TTC549 (cell line): ENCODE measurements around the gene IRF3.
A peak's percentile ranks its signal among the peaks of the same experiment; 100 is the strongest.

Experiments
- FAIRE-seq: peaks from 2 replicates; lab custom pipeline; 2012; peaks lifted over from hg19 to GRCh38; lab: Jason Lieb, UNC

The IRF3 gene

GRCh38 chr19:49687566-49688316 is 22.1 kb upstream of the IRF3 start:
- no peak for FAIRE-seq

DNA sequence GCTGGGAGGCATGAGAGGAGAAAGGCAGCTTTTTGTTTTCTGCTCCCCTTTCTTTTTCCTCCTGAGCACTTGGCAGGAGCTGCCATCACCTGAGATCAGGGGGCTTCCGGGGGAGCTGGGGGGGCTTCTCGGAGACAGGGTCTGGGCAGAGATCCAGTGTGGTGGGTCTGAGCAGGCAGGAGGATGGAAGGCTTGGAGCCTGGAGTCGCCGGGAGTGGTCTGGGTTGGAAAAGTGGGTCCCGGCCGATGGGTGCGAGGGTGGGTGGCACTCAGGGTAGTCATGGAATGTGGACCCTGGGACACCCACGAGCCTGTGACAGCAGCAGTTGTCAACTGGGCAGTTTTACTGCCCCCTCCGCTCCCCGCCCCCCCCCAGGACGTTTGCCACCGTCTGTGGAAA is 21.5 kb upstream of the IRF3 start:
- FAIRE-seq = no peak

- FAIRE-seq = no peak
These were observed 20.9 kb upstream of the IRF3 start for GRCh38 chr19:49686503-49687088.

GRCh38 chr19:49685845-49686332 is 20.2 kb upstream of the IRF3 start:
- no peak for FAIRE-seq

GRCh38 chr19:49684983-49685553 is 19.4 kb upstream of the IRF3 start:
- FAIRE-seq = no peak

DNA sequence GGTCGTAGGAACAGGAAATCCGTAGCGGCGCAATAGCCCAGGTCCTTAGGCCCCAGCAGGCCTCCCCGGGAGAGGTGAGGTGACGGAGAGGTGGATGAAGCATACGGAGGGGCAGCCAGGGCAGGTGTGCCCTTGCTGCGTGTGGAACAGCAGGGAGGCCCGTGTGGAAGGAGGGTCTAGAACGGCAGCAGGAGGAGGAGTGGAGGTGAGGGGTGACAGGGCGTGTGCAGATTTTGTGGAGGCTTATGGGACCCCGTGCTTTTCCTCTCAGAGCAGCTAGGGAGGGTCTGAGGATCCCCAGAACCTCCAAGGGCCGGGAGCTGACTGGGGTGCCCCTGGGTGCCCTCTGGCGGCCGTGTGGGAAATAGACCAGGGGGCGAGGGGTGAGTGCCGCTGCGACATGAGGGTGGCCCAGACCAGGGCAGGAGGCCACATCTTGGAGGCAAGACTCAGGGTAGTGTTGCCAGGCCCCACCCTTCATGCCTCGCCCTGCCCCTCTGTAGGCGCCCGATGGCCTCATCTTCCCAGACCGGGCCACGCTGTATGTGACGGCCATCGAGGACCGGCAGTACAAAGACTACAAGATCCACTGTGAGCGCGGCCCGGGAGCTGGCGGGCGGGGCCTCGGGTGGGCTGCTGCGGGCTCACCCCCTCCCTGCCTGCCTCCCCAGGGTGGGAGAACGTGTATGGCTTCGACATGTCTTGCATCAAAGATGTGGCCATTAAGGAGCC is 18.8 kb upstream of the IRF3 start:
- FAIRE-seq = no peak

DNA sequence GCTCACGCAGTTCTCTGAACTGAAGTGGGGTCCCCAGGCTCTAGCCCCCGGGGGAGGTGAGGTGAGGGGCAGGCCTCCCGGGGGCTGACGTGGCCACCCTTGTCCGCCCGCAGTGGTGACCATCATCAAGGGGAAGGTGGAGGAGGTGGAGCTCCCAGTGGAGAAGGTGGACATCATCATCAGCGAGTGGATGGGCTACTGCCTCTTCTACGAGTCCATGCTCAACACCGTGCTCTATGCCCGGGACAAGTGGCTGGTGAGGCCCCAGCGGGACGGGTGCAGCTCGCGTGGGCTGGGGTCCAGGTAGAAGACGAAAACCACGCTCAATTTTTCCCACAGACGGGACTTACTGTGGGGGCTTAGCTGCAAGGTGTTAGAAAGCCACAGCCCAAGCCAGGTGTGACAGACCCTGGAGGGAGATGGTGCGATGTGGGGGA is 18.2 kb upstream of the IRF3 start:
- FAIRE-seq = no peak

DNA sequence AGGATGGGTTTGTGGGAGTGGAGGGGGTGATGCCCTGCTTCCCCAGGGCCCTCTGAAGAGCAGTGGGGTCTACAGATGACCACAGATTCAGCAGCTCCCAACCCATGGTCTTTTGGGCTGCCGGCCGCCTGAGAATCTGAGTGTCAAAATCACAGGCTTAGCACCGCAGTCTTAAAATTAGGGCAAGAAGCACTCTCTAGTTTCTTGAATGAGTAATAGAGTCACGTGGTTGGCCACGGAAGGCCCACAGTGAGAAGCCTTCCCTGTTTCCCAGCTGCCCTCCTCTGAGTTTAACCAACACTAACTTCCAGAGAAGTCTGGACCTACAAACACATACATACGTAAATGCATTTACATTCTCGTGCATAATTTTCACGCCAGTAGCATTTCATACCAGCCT is 16.6 kb upstream of the IRF3 start:
- FAIRE-seq = no peak

GRCh38 chr19:49681830-49682229 is 16.2 kb upstream of the IRF3 start:
- FAIRE-seq = no peak

DNA sequence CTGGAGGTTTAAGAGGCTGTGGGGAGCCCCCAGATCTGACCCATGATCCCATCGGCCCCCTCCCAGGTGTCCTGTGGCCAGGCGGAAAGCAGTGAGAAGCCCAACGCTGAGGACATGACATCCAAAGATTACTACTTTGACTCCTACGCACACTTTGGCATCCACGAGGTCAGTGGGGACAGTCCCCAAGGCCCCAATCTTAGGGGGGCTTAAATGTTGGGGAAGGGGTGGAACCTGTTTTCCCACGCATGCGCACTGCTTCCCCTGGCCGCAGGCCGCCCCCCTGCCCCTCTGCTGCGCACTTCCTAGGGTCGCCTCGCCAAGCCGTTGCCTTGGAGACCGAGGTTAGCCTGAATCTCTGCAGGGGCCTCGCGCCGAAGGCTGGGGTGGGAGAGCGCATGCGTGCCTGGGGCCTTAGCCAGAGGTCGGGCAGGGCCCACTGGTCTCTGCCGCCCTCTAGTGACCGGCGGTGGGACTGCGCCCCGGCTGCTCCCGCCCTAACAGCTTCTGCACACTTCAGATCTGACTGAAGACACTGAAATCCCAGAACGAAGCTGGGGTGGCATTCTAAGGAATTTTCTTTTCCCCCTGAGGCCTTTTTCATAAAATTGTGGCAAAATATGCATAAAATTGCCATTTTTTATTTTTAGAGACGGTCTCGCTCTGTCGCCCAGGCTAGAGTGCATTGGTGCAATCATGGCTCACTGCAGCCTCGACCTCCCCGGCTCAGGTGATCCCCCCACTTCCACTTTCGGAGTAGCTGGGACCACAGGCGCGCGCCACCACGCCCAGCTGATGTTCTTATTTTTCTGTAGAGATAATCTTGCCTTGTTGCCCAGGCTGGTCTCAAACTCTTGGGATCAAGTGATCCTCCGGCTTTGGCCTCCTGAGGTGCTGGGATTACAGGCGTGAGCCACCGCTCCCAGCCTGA is 15.0 kb upstream of the IRF3 start:
- FAIRE-seq = no peak

DNA sequence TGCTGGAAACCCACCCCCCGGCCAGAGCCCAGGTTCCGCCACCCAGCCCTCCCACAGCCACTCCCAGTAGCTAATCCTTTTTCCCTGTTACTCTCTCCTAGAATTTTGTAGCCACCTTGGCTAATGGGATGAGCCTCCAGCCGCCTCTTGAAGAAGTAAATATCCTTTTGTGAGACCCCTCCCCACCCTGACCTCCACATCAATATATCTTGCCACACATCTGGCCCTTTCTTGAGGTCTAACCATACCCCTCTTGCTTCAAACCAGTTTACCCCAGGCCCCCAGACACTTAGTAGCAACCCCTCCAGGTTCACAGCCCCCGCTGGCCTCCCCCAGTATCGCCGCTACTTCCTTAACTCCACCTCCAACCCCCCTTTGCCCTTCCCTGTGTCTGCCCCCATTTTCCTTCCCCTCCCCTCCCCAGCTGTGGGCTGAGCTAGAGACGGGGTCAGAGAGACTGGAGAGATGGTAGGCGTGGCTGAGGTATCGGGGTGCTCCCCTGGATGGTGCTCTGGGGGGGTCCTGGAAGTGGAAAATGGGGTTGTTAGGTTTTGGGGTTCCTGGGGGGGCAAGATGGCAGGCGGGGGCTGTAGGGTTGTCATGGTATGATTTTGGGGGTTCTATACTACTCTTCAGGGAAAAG is 14.2 kb upstream of the IRF3 start:
- FAIRE-seq = no peak

DNA sequence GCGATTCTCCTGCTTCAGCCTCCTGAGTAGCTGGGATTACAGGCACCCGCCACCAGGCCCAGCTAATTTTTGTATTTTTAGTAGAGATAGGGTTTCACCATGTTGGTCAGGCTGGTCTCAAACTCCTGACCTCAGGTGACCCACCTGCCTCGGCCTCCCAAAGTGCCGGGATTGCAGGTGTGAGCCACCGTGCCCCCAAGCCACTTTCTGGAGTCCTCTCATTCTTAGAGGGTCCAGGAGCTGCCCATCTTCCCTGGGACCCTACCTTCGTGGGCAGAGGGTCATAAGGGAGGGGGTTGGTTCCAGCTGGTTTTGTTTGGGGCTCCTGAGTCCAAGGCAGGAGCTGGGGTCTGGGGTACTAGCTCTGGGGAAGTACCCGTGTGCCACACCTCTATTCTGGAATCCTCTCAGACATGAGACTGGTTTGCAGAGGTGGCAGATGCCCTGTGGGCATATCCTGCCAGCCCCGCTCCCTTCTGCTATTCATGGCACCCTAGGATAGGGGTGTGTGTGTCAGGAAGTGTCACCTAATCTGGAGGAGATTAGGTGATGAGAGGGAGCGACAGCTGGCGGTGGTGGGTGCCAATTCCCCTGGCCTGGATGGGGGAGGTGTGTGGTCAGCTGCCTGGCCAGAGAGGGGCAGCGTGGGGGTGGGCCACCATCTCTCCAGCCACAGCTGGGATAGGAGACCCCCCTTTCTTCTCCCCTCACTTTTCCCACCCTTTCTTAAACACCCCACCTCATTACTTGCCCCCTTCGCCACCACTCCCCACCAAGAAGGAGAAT is 13.5 kb upstream of the IRF3 start:
- no peak for FAIRE-seq

GRCh38 chr19:49677901-49678674 is 12.4 kb upstream of the IRF3 start:
- FAIRE-seq = no peak

DNA sequence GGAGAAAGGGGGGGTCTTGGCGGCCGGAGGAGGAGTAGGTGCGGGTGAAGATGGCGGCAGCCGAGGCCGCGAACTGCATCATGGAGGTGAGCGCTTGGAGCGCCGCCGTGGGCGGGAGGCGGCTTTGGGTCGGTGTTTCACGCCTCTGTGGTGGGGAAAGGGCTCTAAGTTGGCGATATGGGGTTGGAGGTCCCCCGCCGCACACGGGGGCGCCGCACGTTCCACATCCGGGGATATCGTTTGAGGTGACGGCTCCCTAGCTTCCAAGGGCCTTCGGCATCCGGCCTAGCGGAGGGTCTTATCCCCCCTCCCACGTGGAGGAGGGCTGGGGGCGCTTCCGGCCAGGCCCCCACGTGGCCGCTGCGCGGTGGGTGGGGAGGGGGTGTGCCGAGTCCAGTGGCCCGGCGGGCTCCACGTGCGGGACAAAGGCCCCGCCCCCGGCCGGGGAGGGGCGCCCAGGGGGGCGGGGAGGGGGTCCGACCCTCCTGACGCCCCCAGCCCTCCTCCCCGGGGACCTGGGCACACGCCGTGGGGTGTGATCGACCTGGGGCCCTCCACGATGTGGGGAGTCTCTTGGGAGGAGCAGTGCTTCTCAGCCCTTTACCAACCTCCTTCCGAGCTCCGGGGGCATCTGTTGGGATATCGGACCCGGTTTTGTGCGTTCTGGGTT is 11.7 kb upstream of the IRF3 start, which contains the start of gene PRMT1:
PRMT1 (plus strand) TSS at position 41 of the 670 bp plus-strand sequence; CDS start at position 51, 10 bp downstream.
- no peak for FAIRE-seq

DNA sequence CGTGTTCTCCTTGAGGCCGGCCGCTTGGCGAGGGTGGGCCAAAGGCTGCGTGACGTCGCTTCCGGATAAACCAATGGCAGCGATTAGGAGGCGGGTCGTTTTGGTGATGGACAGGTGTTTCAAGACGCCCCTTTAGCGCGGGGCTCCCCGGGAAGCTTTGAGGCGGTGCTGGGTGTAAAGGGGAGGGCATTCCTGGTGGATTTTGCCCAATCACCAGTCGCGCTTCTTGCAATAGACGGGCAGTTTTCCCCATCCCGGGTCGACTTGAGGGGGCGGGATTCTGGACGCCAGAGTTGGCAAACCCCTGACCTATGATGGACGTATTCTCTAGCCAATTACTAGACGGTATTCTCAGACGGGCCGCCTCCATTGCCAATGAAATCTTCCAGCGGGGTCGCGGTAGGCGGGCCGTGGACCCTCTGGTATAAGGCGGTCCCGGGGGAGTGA is 11.2 kb upstream of the IRF3 start:
- peak; percentile 99 for FAIRE-seq

DNA sequence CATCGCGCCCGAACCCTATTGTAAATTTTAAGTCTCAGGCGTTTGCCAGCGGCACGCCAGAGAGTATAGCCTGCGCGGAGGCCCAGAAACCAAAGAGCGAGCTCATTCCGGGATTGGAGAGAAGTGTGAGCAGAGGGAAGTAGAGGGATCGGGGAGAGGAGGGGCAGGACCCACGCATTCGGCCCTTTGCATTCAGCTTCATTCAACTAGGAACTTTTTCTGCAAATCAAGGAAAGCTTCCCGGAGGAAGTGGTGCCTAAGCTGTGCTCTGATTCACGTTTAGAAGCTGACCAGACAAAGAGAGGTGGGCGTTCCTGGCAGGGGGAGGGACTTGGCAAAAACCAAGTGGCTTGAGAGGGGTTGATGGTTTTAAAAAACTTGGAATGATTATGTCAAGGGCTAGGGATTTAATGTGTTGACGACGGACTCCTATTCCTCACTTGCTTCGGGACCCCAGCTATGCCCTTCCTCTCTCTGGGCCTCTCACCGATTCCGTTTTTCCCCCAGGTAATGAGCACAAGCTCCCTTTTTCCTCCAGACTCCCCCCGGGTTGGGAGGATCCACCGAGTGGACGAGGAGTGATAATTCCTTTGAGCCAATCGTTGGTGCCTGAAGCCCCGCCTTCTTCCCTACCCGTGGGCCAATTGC is 10.6 kb upstream of the IRF3 start:
- no peak for FAIRE-seq

DNA sequence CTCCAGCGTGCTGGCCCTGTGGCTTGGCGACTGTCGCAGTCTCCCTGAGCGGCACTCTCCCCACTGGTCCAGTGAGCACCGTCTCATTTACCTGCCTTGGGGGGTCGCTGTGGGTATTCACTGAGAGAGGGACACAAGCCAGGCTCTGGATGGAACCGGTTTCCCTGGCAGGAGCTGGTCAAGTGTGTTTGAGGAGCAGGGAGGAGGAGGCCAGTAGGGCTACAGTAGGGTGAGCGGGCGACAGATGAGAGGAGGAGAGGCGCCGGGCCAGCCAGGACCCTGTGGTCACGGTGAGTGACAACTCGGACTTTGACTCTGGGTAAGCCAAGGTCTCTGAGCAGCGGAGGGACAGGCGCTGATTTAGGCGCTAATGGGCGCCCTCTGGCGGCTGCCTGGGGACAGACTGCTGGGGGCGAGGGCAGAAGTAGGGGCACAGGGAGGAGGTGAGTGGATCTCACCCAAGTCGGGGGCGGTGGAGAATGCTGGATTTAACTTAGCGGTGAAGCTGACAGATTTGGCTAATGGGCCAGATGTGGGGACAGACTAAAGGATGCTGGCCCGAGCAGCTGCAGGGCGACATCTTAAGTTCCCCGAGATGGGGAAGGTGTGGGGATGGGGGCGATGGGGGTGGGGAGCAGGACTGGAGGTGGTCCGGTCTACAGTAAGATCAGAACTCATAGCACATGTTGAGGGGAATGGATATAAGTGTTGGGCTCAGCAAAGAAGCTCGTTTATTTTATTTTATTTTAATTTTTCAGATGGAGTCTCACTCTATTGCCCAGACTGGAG is 6.7 kb upstream of the IRF3 start:
- FAIRE-seq = no peak

DNA sequence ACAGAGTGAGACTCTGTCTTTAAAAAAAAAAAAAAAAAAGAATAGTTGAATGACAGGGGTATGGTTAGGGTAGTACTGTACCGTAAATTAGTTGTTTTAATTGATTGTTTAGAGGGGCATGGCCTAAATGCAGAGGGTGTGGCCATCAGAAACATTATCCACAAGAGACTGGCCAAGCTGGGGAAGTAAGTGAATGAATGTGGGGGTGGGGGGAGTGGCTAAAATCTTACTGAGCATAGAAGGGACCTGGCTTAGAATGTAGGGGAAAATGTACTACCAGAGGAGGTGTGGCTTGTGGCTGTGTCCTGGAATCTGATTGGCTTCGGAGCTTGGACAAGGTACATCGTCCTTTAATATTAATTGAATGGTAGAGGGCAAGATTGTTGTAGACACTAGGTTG is 3.9 kb upstream of the IRF3 start:
- FAIRE-seq = no peak
